ENCODE measurements around the gene PSMA6.

DNA sequence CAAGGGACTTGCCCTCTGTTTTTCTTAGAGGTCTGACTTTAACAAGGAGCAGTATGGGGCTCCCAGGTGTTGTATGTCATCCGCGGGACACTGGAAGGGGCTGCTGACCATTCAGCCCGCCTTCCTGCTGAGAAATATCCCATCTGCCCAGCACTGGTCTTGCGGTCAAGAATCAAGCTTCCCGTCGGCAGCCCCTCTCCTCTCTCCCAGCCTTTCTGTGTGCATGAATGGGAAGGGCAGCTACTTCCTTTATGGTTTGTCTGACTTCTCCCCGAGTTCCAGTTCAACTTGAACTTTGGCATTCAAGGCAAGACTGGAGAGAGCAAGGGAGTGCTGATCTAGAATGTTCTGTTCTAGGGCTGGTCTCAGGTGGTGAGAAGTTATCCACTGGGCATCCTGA lies 51.5 kb downstream of the PSMA6 start:
- TF ChIP-seq TCF12 (IDR thresholded peaks at IDR 0.05; ENCODE audit: low read depth, low read length) (no peak), POLR2AphosphoS5 (IDR thresholded peaks at IDR 0.05; ENCODE audit: low read depth, low read length) (no peak), POLR2A (IDR thresholded peaks at IDR 0.05; ENCODE audit: control extremely low read depth in 1 of 2, low read depth in 2 of 2, low read length in 2 of 2) (no peak), CREB1 (IDR thresholded peaks at IDR 0.05) (no peak), JUND (IDR thresholded peaks at IDR 0.05; ENCODE audit: low read length) (no peak), CHD2 (IDR thresholded peaks at IDR 0.05; ENCODE audit: low read length) (no peak), JUN (IDR thresholded peaks at IDR 0.05; ENCODE audit: low read depth, low read length) (no peak), KDM1A (IDR thresholded peaks at IDR 0.05; ENCODE audit: borderline replicate concordance, low read length) (no peak), CBX8 (IDR thresholded peaks at IDR 0.05; ENCODE audit: borderline replicate concordance, low read depth, low read length) (no peak), EZH2 (IDR thresholded peaks at IDR 0.05; ENCODE audit: low read depth, low read length, severe bottlenecking) (no peak), BACH1 (IDR thresholded peaks at IDR 0.05; ENCODE audit: low read length) (no peak)
- TF ChIP-seq, protein P1, sequence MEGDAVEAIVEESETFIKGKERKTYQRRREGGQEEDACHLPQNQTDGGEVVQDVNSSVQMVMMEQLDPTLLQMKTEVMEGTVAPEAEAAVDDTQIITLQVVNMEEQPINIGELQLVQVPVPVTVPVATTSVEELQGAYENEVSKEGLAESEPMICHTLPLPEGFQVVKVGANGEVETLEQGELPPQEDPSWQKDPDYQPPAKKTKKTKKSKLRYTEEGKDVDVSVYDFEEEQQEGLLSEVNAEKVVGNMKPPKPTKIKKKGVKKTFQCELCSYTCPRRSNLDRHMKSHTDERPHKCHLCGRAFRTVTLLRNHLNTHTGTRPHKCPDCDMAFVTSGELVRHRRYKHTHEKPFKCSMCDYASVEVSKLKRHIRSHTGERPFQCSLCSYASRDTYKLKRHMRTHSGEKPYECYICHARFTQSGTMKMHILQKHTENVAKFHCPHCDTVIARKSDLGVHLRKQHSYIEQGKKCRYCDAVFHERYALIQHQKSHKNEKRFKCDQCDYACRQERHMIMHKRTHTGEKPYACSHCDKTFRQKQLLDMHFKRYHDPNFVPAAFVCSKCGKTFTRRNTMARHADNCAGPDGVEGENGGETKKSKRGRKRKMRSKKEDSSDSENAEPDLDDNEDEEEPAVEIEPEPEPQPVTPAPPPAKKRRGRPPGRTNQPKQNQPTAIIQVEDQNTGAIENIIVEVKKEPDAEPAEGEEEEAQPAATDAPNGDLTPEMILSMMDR (IDR thresholded peaks at IDR 0.05; ENCODE audit: control extremely low read depth in 1 of 3, insufficient read depth in 1 of 3, low read depth in 1 of 3, low read length in 3 of 3) = no peak
